ENCODE results near the gene NPS.

NPS gene

DNA sequence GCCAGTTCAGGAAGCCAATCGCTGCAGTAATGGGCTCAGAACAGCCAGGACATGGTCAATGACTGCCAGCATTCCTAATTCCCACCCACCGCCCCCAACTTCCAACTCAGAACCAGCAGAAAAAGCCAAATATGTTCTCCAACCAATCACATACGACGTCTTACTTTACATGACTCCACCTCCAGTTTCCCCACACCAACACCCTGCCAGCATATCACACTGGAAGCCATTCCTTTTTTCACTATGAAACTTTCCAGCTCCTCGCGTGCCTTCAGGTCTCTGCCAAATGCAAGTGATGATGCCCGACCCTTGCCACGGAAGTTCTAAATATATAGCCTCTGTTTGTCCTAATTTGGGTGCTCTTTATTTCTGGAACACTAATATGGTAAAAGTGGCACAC, 12.5 kb downstream of the NPS start:
- DNase-seq (ENCODE audit: low read depth): no peak

DNA sequence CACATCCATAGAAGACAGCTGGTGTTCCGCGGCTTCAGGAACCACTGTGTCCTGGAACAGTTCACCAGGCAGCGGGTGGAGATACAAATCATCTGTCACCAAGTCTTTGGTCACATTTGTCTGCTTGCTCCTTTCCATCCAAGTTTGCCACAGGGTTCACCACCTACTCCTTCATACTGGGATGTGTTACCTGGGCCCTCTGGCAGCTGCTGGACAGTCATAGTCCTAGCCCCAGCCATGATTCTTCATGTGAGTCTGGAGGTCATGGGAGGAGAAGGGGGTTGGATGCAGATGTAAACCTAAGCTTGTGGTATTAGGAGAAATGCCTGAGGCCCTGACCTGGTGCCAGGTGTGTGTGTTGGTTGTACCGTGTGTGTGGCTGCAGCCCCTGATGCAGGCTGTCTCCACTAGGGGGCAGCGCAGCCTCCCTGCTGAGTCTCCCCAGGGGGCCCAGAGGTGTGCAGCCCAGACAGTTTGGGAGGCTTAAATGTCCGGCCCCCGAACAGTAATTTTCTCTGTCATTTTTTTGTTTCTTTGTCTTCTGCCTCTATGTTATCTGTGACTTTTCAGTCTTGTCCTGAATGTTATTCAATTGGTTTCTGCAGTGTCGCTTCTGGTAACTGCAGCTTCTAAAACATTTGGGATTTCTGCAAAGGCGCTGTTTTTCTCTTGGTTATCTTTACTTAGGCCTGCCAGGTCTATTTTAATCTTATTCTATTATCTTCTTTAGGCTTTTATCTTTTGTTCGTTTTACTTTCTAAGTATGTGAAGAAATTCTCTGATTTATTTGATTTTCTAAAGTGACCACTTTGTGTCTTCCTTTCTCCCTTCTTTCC, 14.8 kb downstream of the NPS start:
- no peak for DNase-seq (ENCODE audit: low read depth)

DNA sequence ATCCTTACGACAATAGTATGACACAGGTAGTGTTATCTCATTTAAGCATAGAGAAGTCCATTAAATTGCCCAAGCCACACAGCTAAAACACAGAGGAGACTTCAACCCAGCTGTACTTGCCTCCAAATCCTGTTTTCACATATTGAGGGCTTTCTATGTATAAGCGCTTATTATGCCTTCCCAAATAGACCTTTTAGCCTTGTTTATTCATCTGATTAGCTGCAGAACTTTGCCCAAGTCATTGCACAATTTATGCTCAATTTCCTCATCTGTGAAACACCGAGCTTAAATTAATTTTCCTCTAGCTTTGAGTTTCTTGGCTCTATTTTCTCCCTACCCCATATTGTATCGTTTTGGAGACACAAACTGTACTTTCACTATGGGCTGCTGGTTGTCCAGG, 15.5 kb downstream of the NPS start:
- no peak for DNase-seq (ENCODE audit: low read depth)

DNA sequence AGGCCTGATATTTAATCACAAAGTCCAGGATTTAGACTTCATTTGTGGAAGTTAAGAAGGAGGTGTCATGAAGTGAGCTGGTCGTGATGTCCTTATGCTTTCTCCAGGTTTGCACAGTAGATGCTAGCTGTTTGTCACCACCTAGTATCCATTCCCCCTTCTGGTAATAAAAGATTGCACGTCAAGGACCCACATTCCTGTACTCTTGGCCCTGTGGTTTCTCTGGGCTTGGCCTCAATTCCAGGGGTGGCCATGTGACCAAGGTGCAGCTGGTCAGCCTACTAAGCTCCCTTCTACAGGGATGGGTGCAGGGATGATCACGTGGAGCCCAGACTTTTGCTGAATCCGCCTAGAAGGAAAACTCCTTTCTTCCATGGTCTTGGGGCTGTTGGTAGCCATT, 16.5 kb downstream of the NPS start:
- no peak for DNase-seq (ENCODE audit: low read depth)

DNA sequence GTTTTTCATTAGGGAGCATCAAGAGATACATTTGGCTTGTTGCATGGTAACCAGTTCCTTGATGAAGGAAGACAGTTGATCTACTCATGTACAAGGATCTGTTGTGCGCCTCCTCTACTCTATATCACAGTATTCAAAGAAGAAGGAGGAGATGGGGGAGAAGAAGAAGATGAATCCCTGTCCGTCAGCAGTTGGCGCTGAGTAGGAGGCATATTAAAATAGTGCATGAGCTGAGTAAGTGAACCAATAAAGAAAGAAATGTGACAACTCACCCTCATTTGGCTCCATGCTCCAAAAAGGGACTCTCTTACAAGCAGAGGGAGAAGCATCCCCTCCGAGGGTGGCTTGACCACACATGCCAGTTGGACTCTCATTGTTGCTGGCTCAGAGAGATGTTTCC, 20.1 kb downstream of the NPS start:
- DNase-seq (ENCODE audit: low read depth): no peak

DNA sequence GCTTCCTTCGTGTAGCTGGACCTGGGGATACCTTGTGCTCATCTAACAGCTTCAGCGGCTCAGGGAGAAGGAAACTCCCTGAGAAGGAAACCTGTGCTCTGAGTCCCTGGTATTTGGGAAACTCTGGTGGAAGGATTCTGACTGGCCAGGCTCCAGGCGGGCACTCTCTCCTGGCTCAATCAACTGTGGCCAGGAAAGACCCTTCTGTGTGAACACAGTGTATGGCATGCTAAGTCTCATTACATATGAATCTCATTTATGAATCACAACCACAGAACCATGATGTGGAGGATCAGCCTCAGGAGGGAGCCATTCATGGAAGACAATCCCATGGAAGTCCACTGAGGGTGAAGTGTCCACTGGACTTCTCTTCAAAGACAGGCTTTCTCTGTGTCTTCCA, 20.9 kb downstream of the NPS start:
- DNase-seq (ENCODE audit: low read depth): no peak

DNA sequence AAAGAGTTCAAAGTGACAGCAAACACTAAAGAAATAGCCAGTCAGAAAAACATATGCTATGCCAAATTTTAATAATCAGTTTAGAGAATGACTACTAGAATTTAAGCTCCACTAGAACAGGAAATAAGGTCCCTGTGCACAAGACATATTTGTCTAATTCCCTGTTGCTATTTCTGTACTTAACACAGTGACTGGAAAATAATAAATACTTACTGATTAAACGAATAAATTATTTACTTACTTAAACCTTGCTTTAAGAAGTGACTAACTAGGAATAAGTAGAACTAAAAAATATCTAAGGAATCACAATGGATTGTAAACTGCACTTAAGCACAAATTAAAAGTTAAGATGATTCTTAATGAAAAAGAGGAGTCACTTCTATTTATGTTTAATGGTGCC, 22.3 kb downstream of the NPS start:
- no peak for DNase-seq (ENCODE audit: low read depth)

DNA sequence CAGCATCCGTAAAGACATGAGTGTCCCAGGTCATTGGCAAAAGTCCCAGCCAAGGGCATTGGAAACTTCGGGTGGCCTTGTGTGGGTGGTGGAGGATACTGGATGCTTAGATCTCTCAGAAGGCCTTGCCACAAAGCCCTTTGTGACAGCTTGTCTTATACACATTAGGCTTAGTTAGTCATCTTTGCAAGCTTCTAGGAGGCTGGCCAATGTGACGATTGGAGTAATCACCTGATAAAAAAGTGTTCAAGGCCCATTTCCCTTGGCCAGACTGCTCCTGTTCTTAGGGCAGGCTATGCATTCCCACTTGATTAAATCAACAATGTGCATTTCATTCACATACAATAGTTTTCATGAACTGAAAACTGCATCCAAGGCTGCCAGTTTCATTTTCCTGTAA, 26.9 kb downstream of the NPS start:
- DNase-seq (ENCODE audit: low read depth): no peak

DNA sequence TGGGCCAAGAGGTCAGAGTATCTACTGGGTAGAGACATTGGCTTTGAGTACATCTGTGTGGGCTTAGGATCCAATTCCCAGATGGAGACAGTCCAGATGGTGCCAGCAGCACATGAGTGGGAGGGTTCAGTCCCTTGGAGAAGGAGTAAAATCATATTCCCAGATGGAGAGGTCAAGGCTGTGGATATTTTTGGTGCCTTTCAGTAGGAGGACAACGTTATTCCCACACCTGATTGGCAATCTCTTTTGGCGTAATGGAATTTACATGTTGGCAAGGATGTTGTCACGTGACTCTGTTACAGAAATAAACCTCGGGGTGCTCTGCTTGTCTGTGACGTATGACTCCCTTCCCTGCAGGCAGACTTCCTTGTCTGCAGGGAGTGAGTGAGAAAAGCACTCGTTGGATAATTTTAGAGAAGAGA, 27.6 kb downstream of the NPS start:
- no peak for DNase-seq (ENCODE audit: low read depth)

DNA sequence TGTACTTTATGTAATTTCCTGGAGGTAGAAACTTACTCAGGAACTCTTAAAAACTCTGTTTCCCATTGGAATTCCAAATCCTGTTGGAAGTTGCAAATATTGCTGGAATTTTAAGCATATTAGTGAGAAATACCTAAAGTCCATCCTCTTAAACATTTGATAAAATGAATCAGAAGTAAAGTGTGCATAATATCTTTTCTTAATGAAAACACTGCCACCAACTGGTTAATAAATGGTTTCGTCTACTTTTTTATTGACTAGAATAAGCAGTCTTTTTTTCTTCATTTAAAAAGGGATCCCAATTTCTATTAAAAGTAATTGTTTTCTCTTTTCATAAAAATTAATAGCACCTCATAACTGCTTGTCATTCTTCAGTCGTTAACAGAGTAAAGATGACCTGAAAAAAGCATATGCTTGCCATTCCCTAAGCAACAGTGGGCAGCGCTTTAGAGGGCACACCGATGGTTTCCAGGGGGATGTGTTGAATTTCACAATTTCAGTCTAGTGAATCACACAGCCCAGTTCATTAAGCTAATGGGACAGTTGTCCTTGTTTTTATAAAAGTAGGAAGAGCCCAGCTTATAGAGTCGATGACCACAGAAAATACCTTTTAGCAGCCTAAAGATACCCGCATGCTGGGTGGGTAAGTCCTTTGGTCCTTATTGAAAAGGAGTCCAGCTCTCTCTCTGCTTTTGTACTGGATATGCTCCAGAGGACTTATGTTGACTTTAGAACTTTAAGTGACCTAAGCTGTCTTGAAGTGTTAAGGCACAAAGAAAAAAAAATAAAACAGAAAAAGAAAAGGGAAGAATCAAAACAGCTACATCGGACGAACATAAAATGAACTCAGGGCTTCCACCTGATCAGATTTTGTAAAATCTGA, 28.5 kb downstream of the NPS start:
- DNase-seq (ENCODE audit: low read depth): no peak

DNA sequence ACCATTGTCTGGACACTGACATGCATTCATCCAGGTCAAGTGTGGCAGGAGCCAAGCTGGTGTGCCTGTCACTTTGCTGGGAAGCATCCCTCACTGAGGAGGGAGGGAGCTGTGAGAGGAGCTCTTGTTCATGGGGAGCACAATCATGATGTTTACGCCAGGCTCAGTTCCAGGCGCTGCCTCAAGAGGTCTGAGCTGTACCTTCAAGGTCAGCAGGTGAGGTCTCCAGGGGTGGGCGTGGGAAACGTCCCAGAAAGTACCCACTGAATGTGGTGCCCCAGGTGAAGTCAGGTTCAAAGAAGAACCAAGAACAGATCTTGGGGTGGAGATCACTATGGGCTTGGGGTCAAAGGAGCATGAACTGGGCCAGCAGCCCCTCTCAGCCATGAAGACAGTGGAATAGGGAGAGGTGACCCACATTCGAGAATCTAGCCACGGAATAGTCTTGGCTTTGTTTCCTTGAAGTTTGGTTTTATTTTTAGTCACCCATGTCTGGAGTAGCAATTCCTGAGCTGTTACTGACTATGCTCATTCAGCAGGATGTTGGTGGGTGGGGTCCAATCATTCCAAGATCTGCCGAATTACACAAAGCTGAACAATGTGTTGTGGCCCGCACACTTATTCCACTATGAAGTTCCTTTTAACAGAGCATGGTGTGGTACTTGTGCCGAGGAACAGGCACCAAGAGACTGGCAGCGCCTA, 29.3 kb downstream of the NPS start:
- DNase-seq (ENCODE audit: low read depth): no peak

DNA sequence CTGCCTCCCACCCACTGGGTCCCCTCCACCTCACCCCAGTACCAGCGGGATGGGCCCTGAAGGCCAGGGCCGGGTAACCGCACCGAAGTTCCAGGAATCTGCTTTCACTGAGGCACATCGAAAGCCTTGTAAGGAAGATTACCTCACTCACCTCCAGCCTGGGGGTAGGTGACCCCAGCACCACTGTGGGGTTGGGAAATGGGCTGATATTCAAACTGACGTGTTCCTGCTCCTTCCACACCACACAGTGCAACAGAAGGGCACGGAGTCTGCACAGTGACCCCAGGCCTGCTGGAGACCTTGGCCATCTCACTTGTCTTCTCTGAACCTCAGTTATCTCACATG, 29.8 kb downstream of the NPS start:
- no peak for DNase-seq (ENCODE audit: low read depth)

DNA sequence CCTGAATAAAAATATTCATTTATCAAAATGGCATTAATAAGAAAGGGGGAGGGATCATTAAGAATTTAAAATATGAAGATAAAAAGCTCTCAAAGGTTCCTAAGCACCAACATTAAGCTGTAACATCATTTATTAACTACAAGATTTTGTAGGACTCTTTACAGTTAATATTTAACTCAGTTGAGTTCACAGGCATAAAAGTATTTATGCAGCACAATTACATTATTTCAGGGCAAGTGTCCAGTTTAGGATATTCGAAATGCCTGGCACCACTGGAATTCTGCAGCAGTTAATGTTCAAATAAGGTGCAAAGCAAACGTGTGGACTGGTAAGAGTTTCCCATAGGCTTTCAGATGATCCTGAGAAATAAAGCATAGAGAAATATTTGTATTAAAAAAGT, 30.5 kb downstream of the NPS start:
- no peak for DNase-seq (ENCODE audit: low read depth)

DNA sequence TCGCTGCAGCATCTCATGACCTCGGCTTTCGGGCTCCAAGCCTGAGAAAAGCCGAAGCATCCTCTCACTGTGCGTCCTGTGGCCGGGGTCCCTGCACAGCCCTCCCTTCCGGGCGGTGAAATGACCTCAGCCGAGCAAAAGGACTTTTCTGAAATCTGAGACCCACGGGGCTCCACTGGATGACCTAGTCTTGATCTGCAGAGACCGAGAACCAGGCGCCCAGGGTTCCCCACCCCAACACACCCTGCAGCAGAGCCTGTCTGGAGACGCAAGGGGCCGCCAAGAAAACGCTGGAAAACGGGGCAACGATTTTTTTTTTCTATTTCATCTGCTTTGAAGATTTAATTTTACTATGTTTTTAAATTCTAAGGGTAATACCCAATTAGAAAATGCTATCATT, 31.7 kb downstream of the NPS start:
- no peak for DNase-seq (ENCODE audit: low read depth)

DNA sequence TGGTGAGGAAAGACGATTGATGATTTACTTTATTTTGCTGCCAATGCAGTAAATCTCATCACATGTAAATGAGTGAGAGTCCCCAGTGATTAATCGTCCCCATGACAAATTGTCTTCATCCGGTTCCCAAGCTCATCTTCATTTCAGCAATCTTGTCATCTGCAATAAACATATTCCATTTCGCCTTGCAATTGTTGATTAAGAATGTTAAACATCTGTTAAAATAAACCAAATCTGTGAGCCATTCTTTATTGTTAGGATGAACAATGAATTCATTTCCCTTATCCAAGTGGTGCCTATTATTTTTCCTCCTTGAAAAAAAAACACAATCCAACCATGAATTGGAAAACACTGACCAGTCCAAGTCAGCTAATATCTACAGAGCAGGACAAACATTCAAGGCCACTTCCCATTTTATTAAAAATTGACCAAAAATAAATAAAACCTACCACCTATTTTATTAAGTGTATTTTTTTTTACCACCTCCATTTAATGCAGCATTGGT, 36.5 kb downstream of the NPS start:
- no peak for DNase-seq (ENCODE audit: low read depth)

DNA sequence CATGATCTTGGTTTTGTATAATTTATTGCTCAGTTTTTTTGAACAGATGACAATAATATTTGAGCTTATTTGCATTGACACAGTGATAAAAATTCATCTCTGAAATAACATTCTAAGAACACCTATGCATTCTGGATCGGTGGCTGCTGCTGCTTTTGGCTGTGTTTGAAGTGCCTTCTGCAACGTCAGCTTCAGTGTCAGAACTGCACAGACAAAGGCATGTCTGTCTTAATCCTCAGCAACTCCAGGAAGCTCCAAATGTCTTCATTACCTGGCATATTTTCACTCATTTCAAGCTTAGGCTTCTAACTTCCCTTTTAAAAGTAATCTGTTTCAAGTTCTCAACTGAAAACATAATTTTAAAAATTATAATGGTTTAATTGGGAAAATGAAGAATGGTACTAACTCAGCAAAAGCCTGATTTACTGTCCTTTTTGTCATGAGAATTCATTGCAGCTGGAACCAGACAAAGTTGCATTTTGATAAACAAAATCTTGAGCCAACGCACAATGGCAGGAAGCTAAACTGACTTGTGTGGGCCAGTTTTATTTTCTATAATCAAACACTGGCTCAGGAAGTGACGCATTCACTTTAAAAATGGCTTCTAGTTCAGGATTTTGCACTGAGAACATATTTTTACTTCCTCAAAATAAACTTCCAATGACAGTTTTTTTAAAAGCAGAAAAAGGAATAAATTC, 38.7 kb downstream of the NPS start:
- no peak for DNase-seq (ENCODE audit: low read depth)

DNA sequence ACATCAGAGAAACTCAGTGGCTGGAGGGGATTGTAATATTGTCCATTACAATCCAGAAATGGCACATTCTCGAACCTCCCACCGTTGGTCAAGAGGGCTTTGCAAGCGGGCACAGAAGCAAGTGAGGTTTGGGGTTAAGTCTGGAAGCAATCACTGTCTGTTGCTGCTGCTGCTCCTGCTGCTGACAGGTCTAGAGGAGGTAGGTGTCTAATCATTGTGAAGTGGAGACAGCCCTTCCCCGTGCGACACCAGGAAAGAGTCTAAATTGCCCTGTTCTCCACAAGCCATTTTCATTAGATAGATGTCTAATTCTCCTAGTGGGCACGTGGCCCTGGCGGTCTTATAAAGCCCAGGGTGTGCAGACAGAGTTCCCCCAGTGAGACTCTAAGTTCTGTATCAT, 43.5 kb downstream of the NPS start:
- DNase-seq (ENCODE audit: low read depth): no peak

DNA sequence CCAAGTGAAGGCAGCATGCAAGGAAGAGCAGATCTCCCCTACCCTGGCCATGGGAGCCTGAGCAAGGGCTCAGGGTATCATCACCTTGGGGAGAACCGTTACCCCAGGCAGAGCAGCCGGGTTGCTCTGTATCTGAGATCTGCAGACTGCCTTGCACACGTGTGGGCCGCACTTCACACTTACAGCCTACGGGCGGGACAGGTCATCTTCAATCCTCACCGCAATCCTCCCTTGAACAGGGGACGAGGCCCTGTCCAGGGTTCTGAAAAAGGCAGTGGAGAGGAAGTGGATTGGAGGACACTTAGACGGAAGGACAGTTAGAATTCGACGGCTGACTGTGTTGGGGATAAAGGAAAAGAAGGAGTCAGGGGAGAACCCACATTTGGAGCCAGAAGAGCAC, 51.4 kb downstream of the NPS start:
- DNase-seq (ENCODE audit: low read depth): no peak

Data from T follicular helper cell (primary cell).